CD14-positive monocyte (primary cell): Measurements from ENCODE around the gene NDUFS2. TPM values are rescaled to one million over a fixed set of nuclear protein-coding genes. Genes with fewer than 3 reads are reported as not detected.

Experiments
- DNase-seq, 3 donors: peaks; one replicate each; pipeline ENCODE4 v3.0.0-alpha.2; 2011 to 2022
- H2AFZ ChIP-seq: 2 replicates; pipeline ENCODE4 v1.6.0; 2012; ENCODE audit warnings: mild to moderate bottlenecking, low read depth, low read length, inconsistent platforms; ENCODE audit not compliant: insufficient read depth, poor library complexity, severe bottlenecking
- H3K27ac ChIP-seq, 2 donors: 1 replicate in 1 of 2; 2 replicates in 1 of 2; pipeline ENCODE4 v1.5.1; 2012 to 2013; ENCODE audit warnings: low read length in 2 of 2, control low read depth in 1 of 2, inconsistent platforms in 1 of 2, low read depth in 1 of 2, mild to moderate bottlenecking in 1 of 2
- H3K27me3 ChIP-seq, 2 donors: one replicate each; pipeline versions ENCODE4 v1.6.0 to v1.6.1; 2011 to 2013; ENCODE audit warnings: low read length in 2 of 2; ENCODE audit not compliant: control insufficient read depth in 2 of 2, insufficient read depth in 2 of 2
- H3K36me3 ChIP-seq, 2 donors: replicated peaks in 1 of 2; 1 replicate in 1 of 2; 2 replicates in 1 of 2; pipeline versions ENCODE4 v1.5.1 to v1.6.1; 2012 to 2013; ENCODE audit warnings: low read length in 2 of 2, control low read depth in 1 of 2, inconsistent platforms in 1 of 2, mild to moderate bottlenecking in 1 of 2; ENCODE audit not compliant: insufficient read depth in 2 of 2, control insufficient read depth in 1 of 2
- H3K4me1 ChIP-seq, 2 donors: 1 replicate in 1 of 2; 2 replicates in 1 of 2; pipeline versions ENCODE4 v1.5.1 to v1.6.1; 2012 to 2013; ENCODE audit warnings: low read length in 2 of 2, control low read depth in 1 of 2, inconsistent platforms in 1 of 2, mild to moderate bottlenecking in 1 of 2, moderate library complexity in 1 of 2; ENCODE audit not compliant: insufficient read depth in 2 of 2, control insufficient read depth in 1 of 2
- H3K4me2 ChIP-seq: replicated peaks from 2 replicates; pipeline ENCODE3; 2012; ENCODE audit warnings: low read length, moderate library complexity, mild to moderate bottlenecking; ENCODE audit not compliant: poor library complexity, severe bottlenecking; ENCODE audit errors: extremely low read depth
- H3K4me3 ChIP-seq, 3 experiments: fragments of 200-600 bp in 1 of 3; sonication (generic) in 1 of 3; replicated peaks in 1 of 3; 1 replicate in 2 of 3; 2 replicates in 1 of 3; pipeline ENCODE4 v1.5.1; 2011 to 2013; ENCODE audit warnings: low read length in 3 of 3, mild to moderate bottlenecking in 3 of 3, control low read depth in 2 of 3, low read depth in 2 of 3, inconsistent platforms in 1 of 3, moderate library complexity in 1 of 3
- H3K79me2 ChIP-seq: 2 replicates; pipeline ENCODE4 v1.6.0; 2012; ENCODE audit warnings: mild to moderate bottlenecking, control low read depth, inconsistent platforms, low read length, moderate library complexity; ENCODE audit not compliant: insufficient read depth
- H3K9ac ChIP-seq: 2 replicates; pipeline ENCODE4 v1.6.0; 2017; ENCODE audit warnings: low read length, mild to moderate bottlenecking; ENCODE audit not compliant: insufficient read depth, poor library complexity, severe bottlenecking
- H3K9me3 ChIP-seq, 2 donors: replicated peaks in 1 of 2; 1 replicate in 1 of 2; 2 replicates in 1 of 2; pipeline versions ENCODE4 v1.5.1 to v1.6.1; 2012 to 2013; ENCODE audit warnings: low read length in 2 of 2, control low read depth in 1 of 2; ENCODE audit not compliant: control insufficient read depth in 1 of 2, insufficient read depth in 1 of 2
- H4K20me1 ChIP-seq: 2 replicates; pipeline ENCODE4 v1.6.0; 2012; ENCODE audit warnings: mild to moderate bottlenecking, low read length, control low read depth, moderate library complexity; ENCODE audit not compliant: insufficient read depth
- H3K27ac Mint-ChIP-seq, 7 donors: one replicate each; pipeline ENCODE4 v1.8.0; 2020; ENCODE audit warnings: mild to moderate bottlenecking in 7 of 7, mixed read lengths in 7 of 7, moderate library complexity in 6 of 7, inconsistent platforms in 2 of 7
- H3K27me3 Mint-ChIP-seq, 3 donors: one replicate each; pipeline ENCODE4 v1.8.0; 2021 to 2022; ENCODE audit warnings: low read depth in 3 of 3, mild to moderate bottlenecking in 3 of 3, mixed read lengths in 3 of 3, moderate library complexity in 3 of 3, inconsistent platforms in 1 of 3
- H3K36me3 Mint-ChIP-seq, 2 donors: one replicate each; pipeline ENCODE4 v1.8.0; 2020; ENCODE audit warnings: mixed read lengths in 2 of 2, inconsistent platforms in 1 of 2, mild to moderate bottlenecking in 1 of 2
- H3K4me1 Mint-ChIP-seq: one replicate; pipeline ENCODE4 v1.8.0; 2020; ENCODE audit warnings: mild to moderate bottlenecking, mixed read lengths
- H3K4me3 Mint-ChIP-seq, 2 donors: one replicate each; pipeline ENCODE4 v1.8.0; 2020; ENCODE audit warnings: mild to moderate bottlenecking in 2 of 2, mixed read lengths in 2 of 2, moderate library complexity in 1 of 2
- H3K9me3 Mint-ChIP-seq, 7 donors: one replicate each; pipeline ENCODE4 v1.8.0; 2020 to 2022; ENCODE audit warnings: mixed read lengths in 7 of 7, mild to moderate bottlenecking in 6 of 7, moderate library complexity in 6 of 7, inconsistent platforms in 2 of 7
- CTCF ChIP-seq: fragments of 200-600 bp; IDR thresholded peaks from one replicate; pipeline ENCODE4 v1.8.0; 2022; ENCODE audit warnings: antibody characterized with exemption, mild to moderate bottlenecking
- WGBS: methylation state at CpG from one replicate; pipeline ENCODE4 v1.1.5; 2013; ENCODE audit warnings: missing lambda C conversion rate; ENCODE audit not compliant: insufficient coverage; 5-methylcytosine and 5-hydroxymethylcytosine counted together
- intact Hi-C, 2 donors: fragments of 100-400 bp; cut with micrococcal nuclease; formaldehyde crosslinking; loops; one replicate each; pipeline versions ENCODE4 v1.15.0 to v1.15.1; 2023
- polyA plus RNA-seq, 3 donors: library from polyadenylated mRNA; depleted of rRNA in 1 of 3; unstranded in 2 of 3; stranded (reverse) in 1 of 3; fragments of 300-500 nt in 2 of 3; fragments of >200 nt in 1 of 3; fragmentation: Illumina TruSeq in 2 of 3; gene quantifications; 1 replicate in 2 of 3; 2 replicates in 1 of 3; pipeline ENCODE4 v1.2.3, GENCODE V29; 2012 to 2021

The NDUFS2 gene
- polyA plus RNA-seq, 3 donors, result 87.5 to 119 (median 101) TPM

GRCh38 chr1:161196111-161196510 lies 6.1 kb upstream of the NDUFS2 start:
- intact Hi-C loops, result no loop called here
- Histone ChIP-seq H3K79me2 (no peaks in the 10 kb centered on the region), H3K27me3 (no peaks in the 10 kb centered on the region), H3K4me3 (no peak overlapping the region), H3K27ac (no peak overlapping the region), H3K4me1 (peaks cover 52 to 57% of the 10 kb centered on the region in 2 donors), H3K4me2 (no peak overlapping the region), H2AFZ (no peak overlapping the region), H3K36me3 (no peaks in the 10 kb centered on the region), H3K9ac (no peak overlapping the region), H4K20me1 (no peaks in the 10 kb centered on the region), H3K9me3 (no peaks in the 10 kb centered on the region)
- Mint-ChIP-seq H3K27me3 (peaks cover 0 to 2% (median 1%) of the 10 kb centered on the region in 3 donors), H3K4me3 (no peak overlapping the region), H3K9me3 (no peaks in the 10 kb centered on the region), H3K27ac (peak overlapping the region in 3 of 7 donors; percentile 50 to 63 (median 59)), H3K36me3 (no peaks in the 10 kb centered on the region), H3K4me1 (peaks cover 64% of the 10 kb centered on the region)
- DNase-seq, result no peak
- TF ChIP-seq CTCF, result no peak
- 100% methylated on average over 4 of the region's 7 CpGs for WGBS

GRCh38 chr1:161196521-161197451 lies 5.4 kb upstream of the NDUFS2 start:
- H2AFZ ChIP-seq, result no peak overlapping the region
- H3K4me3 ChIP-seq, result no peak overlapping the region
- peak overlapping the region in 1 of 7 donors; percentile 59 for H3K27ac Mint-ChIP-seq
- H4K20me1 ChIP-seq, result no peaks in the 10 kb centered on the region
- H3K4me1 Mint-ChIP-seq, result peaks cover 66% of the 10 kb centered on the region
- H3K9me3 Mint-ChIP-seq, result no peaks in the 10 kb centered on the region
- no peak overlapping the region for H3K4me3 Mint-ChIP-seq
- H3K4me2 ChIP-seq, result no peak overlapping the region
- H3K27me3 ChIP-seq, result no peaks in the 10 kb centered on the region
- intact Hi-C loops, result no loop called here
- peaks cover 0 to 2% (median 1%) of the 10 kb centered on the region in 3 donors for H3K27me3 Mint-ChIP-seq
- no peak overlapping the region for H3K27ac ChIP-seq
- no peak for TF ChIP-seq CTCF
- no peaks in the 10 kb centered on the region for H3K9me3 ChIP-seq
- DNase-seq, result no peak
- H3K36me3 Mint-ChIP-seq, result no peaks in the 10 kb centered on the region
- WGBS, result 90% methylated on average over 15 of the region's 27 CpGs
- no peak overlapping the region for H3K9ac ChIP-seq
- H3K4me1 ChIP-seq, result peaks cover 59 to 64% of the 10 kb centered on the region in 2 donors
- H3K79me2 ChIP-seq, result no peaks in the 10 kb centered on the region
- no peaks in the 10 kb centered on the region for H3K36me3 ChIP-seq
